Measurements from ENCODE around the gene CAV2.

GRCh38 chr7:116493449-116493848, 6.1 kb upstream of the CAV2 start:
- TF ChIP-seq CTCF (IDR thresholded peaks at IDR 0.05; ENCODE audit: low read length) (no peak), EZH2phosphoT487 (IDR thresholded peaks at IDR 0.05; ENCODE audit: low read length) (no peak), EZH2 (optimal IDR thresholded peaks at IDR 0.05; ENCODE audit: low read depth, low read length) (no peak)
